ENCODE measurements around the gene ASB6. TPM values are rescaled to one million over a fixed set of nuclear protein-coding genes. Genes with fewer than 3 reads are reported as not detected.

The ASB6 gene
- total RNA-seq, 1 donor from 2014 or later, result 26.2 TPM

DNA sequence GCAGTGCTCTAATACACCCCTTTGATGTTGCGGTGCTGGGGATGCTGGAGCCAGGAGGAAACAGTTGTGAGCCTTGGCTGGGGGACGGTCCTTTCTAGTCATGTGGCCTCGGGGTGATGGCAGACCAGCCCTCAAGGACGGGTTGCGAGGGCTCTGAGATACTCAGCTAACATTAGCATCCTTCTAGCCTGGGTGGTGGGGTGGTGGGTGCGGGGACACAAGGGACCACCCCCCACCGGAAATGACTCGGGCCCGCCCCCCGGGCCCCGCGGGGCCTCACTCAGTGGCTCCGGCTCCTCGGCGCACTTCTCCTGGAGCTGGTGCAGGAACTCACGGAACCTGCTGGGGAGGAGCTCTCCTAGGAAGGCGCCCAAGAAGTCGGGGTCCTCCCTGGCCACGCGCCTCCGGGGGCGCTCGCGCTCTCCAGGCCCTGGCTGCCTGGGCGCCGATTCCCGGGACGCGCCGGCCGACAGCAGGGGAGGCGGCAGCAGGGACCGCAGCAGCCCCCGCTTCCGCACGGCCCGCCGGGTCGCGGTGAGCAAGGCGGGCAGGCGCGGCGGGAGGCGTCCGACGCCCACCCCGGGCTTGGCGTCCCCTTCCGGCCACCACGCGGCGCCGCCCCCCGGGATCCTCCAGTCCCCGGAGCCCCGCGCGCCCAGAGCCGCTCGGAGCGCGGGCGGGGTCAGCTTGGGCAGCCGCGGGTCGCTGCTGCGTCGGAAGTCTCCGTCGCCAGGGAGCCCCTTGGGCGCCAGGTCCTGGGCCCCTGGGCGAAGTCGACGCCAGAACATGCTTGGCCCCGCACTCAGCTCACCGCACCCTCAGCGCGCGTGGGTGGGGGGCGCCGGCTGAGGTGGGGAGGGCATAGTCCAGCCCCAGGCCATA, 21.9 kb downstream of the ASB6 start:
- Mint-ChIP-seq H3K4me1 (ENCODE audit: unreplicated experiment) (peaks cover 10% of the 10 kb centered on the region), H3K27ac (ENCODE audit: unreplicated experiment) (no peak overlapping the region), H3K9me3 (ENCODE audit: unreplicated experiment) (no peaks in the 10 kb centered on the region), H3K36me3 (ENCODE audit: low read depth, unreplicated experiment) (peaks cover 5% of the 10 kb centered on the region), H3K27me3 (ENCODE audit: unreplicated experiment) (peaks cover 17% of the 10 kb centered on the region), H3K4me3 (ENCODE audit: unreplicated experiment) (no peak overlapping the region)
- TF ChIP-seq, protein P1, sequence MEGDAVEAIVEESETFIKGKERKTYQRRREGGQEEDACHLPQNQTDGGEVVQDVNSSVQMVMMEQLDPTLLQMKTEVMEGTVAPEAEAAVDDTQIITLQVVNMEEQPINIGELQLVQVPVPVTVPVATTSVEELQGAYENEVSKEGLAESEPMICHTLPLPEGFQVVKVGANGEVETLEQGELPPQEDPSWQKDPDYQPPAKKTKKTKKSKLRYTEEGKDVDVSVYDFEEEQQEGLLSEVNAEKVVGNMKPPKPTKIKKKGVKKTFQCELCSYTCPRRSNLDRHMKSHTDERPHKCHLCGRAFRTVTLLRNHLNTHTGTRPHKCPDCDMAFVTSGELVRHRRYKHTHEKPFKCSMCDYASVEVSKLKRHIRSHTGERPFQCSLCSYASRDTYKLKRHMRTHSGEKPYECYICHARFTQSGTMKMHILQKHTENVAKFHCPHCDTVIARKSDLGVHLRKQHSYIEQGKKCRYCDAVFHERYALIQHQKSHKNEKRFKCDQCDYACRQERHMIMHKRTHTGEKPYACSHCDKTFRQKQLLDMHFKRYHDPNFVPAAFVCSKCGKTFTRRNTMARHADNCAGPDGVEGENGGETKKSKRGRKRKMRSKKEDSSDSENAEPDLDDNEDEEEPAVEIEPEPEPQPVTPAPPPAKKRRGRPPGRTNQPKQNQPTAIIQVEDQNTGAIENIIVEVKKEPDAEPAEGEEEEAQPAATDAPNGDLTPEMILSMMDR (IDR thresholded peaks at IDR 0.05; ENCODE audit: unreplicated experiment), result no peak
- no peak for DNase-seq (ENCODE audit: low spot score)

DNA sequence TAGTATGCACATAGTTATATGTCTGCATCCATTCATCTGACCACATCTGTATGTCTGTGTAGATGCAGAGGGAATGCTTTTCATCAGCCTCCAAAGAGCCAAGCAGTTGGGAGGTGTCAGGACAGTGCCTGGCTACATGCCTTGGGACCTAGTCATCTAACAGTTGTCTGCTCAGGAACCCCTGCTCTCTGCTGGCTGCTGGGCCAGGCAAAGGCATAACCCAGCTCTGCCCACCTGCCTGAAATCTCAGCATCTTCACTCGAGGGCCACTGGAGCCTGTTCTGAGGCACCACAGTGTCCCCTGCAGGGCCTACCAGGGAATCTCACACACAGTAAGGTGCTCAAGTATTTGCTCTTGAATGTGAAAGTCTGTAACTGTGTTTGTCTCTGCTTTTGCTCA, 24.8 kb downstream of the ASB6 start:
- no peaks in the 10 kb centered on the region for H3K9me3 Mint-ChIP-seq (ENCODE audit: unreplicated experiment)
- H3K36me3 Mint-ChIP-seq (ENCODE audit: low read depth, unreplicated experiment), result peaks cover 5% of the 10 kb centered on the region
- peaks cover 7% of the 10 kb centered on the region for H3K4me1 Mint-ChIP-seq (ENCODE audit: unreplicated experiment)
- no peak for DNase-seq (ENCODE audit: low spot score)
- H3K4me3 Mint-ChIP-seq (ENCODE audit: unreplicated experiment), result no peak overlapping the region
- H3K27ac Mint-ChIP-seq (ENCODE audit: unreplicated experiment), result no peak overlapping the region
- TF ChIP-seq, protein P1 (IDR thresholded peaks at IDR 0.05; ENCODE audit: unreplicated experiment), result peak; percentile 33
- peaks cover 14% of the 10 kb centered on the region for H3K27me3 Mint-ChIP-seq (ENCODE audit: unreplicated experiment)

DNA sequence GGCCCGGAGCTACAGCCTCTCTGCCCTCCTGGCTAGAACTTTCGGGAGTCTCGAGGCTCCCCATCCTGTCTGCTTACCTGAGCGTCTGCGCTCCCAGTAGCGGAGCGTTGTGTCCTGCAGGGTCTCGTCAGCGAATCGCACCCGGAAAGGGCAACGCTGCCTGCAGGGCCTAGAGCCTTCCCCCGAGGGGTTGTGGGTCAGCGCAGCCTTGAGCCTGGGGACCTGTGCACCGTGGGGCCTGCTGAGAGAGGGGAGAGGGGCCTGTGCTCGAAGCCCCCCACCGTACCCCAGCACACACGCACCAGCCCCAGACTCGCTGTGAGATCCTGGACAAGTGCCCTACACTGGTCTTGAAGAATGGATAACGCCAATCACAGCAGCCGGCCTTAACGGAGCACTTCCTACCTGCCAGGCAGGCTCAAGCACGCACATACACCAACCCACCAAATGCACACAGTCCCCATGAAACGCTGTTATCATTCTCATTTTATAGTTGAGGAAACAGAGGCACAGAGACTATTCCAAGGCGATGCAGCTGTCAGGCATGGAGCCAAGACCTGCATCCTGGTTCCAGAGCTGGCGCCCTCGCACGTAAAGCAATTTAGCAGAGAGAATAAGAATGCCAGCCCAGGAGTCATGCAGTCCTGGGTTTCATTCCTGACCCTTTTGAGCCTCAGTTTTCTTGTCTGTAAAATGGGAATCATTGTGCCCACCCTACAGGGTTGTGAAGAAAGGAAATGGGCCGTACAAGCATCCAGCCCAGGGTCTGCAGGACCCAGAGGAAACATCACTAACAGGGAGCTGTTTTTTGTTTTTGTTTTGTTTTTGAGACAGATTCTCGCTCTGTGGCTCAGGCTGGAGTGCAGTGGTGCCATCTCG, 26.3 kb downstream of the ASB6 start:
- H3K36me3 Mint-ChIP-seq (ENCODE audit: low read depth, unreplicated experiment), result peaks cover 5% of the 10 kb centered on the region
- H3K4me3 Mint-ChIP-seq (ENCODE audit: unreplicated experiment), result no peak overlapping the region
- H3K27ac Mint-ChIP-seq (ENCODE audit: unreplicated experiment), result no peak overlapping the region
- no peaks in the 10 kb centered on the region for H3K9me3 Mint-ChIP-seq (ENCODE audit: unreplicated experiment)
- TF ChIP-seq, protein P1 (IDR thresholded peaks at IDR 0.05; ENCODE audit: unreplicated experiment), result no peak
- H3K27me3 Mint-ChIP-seq (ENCODE audit: unreplicated experiment), result peaks cover 10% of the 10 kb centered on the region
- DNase-seq (ENCODE audit: low spot score), result no peak
- H3K4me1 Mint-ChIP-seq (ENCODE audit: unreplicated experiment), result peaks cover 7% of the 10 kb centered on the region

DNA sequence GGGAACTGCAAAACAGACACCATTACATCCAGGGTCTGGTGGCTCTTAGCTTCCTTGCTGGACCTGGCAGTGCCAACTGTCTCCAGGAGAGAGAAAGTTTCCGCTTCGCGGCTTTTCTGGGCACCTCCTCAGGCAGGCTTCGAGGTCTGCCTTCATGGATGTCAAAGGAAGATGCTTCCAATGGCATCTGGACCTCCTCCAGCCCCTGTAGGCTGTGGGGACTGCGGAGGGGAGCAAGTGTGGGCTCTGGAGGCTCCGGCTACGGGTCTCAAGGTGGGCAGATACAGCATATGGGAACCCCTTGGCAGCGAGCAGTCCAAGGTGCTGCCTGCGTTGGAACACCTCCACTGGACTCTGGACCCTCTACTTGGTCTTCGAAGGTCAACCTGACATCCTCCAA, 27.0 kb downstream of the ASB6 start:
- H3K9me3 Mint-ChIP-seq (ENCODE audit: unreplicated experiment), result no peaks in the 10 kb centered on the region
- no peak overlapping the region for H3K27ac Mint-ChIP-seq (ENCODE audit: unreplicated experiment)
- peaks cover 5% of the 10 kb centered on the region for H3K36me3 Mint-ChIP-seq (ENCODE audit: low read depth, unreplicated experiment)
- TF ChIP-seq, protein P1 (IDR thresholded peaks at IDR 0.05; ENCODE audit: unreplicated experiment), result no peak
- peaks cover 10% of the 10 kb centered on the region for H3K27me3 Mint-ChIP-seq (ENCODE audit: unreplicated experiment)
- H3K4me1 Mint-ChIP-seq (ENCODE audit: unreplicated experiment), result peaks cover 7% of the 10 kb centered on the region
- DNase-seq (ENCODE audit: low spot score), result no peak
- H3K4me3 Mint-ChIP-seq (ENCODE audit: unreplicated experiment), result no peak overlapping the region

Measured in endothelial cell (in vitro differentiated cells).